GM12878 (cell line): ENCODE results near the gene PRDM2. TPM values are rescaled to one million over a fixed set of nuclear protein-coding genes. Genes with fewer than 3 reads are reported as not detected.

Source experiments
- ATF7 ChIP-seq: fragments of 450-650 bp; IDR thresholded peaks from 2 replicates; pipeline ENCODE4 v1.6.1; 2016; ENCODE audit warnings: low read depth, mild to moderate bottlenecking
- BACH1 ChIP-seq: fragments of 450-650 bp; IDR thresholded peaks from 2 replicates; pipeline ENCODE4 v1.6.1; 2017; ENCODE audit warnings: mild to moderate bottlenecking, borderline replicate concordance
- BCL3 ChIP-seq: IDR thresholded peaks from 2 replicates; pipeline ENCODE4 v1.6.1; 2011; ENCODE audit warnings: borderline replicate concordance, low read depth, mild to moderate bottlenecking, moderate library complexity, low read length; ENCODE audit not compliant: insufficient read depth, poor library complexity, severe bottlenecking
- CUX1 ChIP-seq: IDR thresholded peaks from 2 replicates; pipeline ENCODE4 v1.6.1; 2012; ENCODE audit warnings: improper control_type of control experiment, low read depth, low read length; ENCODE audit not compliant: insufficient replicate concordance
- E2F8 ChIP-seq: fragments of 450-650 bp; IDR thresholded peaks from 2 replicates; pipeline ENCODE4 v1.6.1; 2018; ENCODE audit warnings: mild to moderate bottlenecking, low read depth, moderate library complexity; ENCODE audit not compliant: partially characterized antibody
- EED ChIP-seq: sonication (generic); IDR thresholded peaks from 2 replicates; pipeline ENCODE4 v1.6.1; 2016; ENCODE audit warnings: antibody characterized with exemption, low read depth
- ELK1 ChIP-seq: IDR thresholded peaks from 2 replicates; pipeline ENCODE4 v1.6.1; 2012; ENCODE audit warnings: low read depth, low read length, improper control_type of control experiment
- EP300 ChIP-seq, 2 experiments: fragments of 150-350 bp in 1 of 2; IDR thresholded peaks; 2 replicates each; pipeline ENCODE4 v1.6.1; 2011 to 2012; ENCODE audit warnings: low read depth in 2 of 2, low read length in 2 of 2, borderline replicate concordance in 1 of 2, improper control_type of control experiment in 1 of 2, inconsistent platforms in 1 of 2; ENCODE audit not compliant: control insufficient read depth in 1 of 2
- GABPA ChIP-seq: IDR thresholded peaks from 2 replicates; pipeline ENCODE4 v1.6.1; 2014; ENCODE audit warnings: antibody characterized with exemption, low read depth, mild to moderate bottlenecking, inconsistent platforms
- IKZF1 ChIP-seq: fragments of 450-650 bp; conservative IDR thresholded peaks from 2 replicates; pipeline ENCODE4 v1.6.1; 2017; ENCODE audit warnings: antibody characterized with exemption, mild to moderate bottlenecking
- NBN ChIP-seq: fragments of 450-650 bp; IDR thresholded peaks from 2 replicates; pipeline ENCODE4 v1.6.1; 2016
- NKRF ChIP-seq: fragments of 450-650 bp; conservative IDR thresholded peaks from 2 replicates; pipeline ENCODE4 v1.6.1; 2017; ENCODE audit warnings: mild to moderate bottlenecking, moderate library complexity
- PAX5 ChIP-seq: IDR thresholded peaks from 2 replicates; pipeline ENCODE4 v1.6.1; 2011; ENCODE audit warnings: low read depth, low read length, borderline replicate concordance
- RAD21 ChIP-seq: IDR thresholded peaks from 2 replicates; pipeline ENCODE4 v1.6.1; 2011; ENCODE audit warnings: mild to moderate bottlenecking, low read depth, low read length, moderate library complexity; ENCODE audit not compliant: insufficient read depth
- TARDBP ChIP-seq: IDR thresholded peaks from 2 replicates; pipeline ENCODE4 v1.6.1; 2016; ENCODE audit warnings: borderline replicate concordance
- polyA plus RNA-seq, 11 experiments: library from polyadenylated mRNA; depleted of rRNA in 4 of 11; unstranded in 6 of 11; stranded (reverse) in 5 of 11; fragments of >200 nt; fragmentation: Nextera tagmentation in 4 of 11; fragmentation: Illumina TruSeq in 1 of 11; extraction: Ambion mirVana in 4 of 11; extraction: Trizol in 1 of 11; gene quantifications; 1 replicate in 1 of 11; 2 replicates in 10 of 11; pipeline versions ENCODE4 v1.2.1 to v1.2.3, GENCODE V29; 2011 to 2016; ENCODE audit warnings: inconsistent platforms in 2 of 11, missing spikeins in 2 of 11, low read depth in 1 of 11
- total RNA-seq, 4 experiments: library from RNA; depleted of rRNA in 3 of 4; stranded (reverse); fragments of >200 nt in 3 of 4; fragmentation: Illumina TruSeq in 1 of 4; extraction: Trizol in 1 of 4; gene quantifications; 2 replicates each; pipeline versions ENCODE4 v1.2.1 to v1.2.3, GENCODE V29; 2013 to 2021

Gene PRDM2
- total and polyA plus RNA-seq, 10 of the 15 experiments (the other 5 are each of a cell fraction or from before 2014, with no cell fraction given): 8.4 to 45.1 (median 23.5) TPM

- TF ChIP-seq ELK1: no peak
- no peak for TF ChIP-seq TARDBP
- TF ChIP-seq EED: no peak
- peak; percentile 74 for TF ChIP-seq IKZF1
- TF ChIP-seq NKRF: peak; percentile 91
- TF ChIP-seq BCL3: no peak
- TF ChIP-seq PAX5: no peak
- TF ChIP-seq BACH1: peak; percentile 69
- TF ChIP-seq EP300 (IDR thresholded peaks at IDR 0.05; ENCODE audit: borderline replicate concordance in 1 of 2, control insufficient read depth in 1 of 2, low read depth in 2 of 2, low read length in 2 of 2): no peak
- TF ChIP-seq RAD21: no peak
- no peak for TF ChIP-seq ATF7
- no peak for TF ChIP-seq NBN
- TF ChIP-seq GABPA: no peak
- TF ChIP-seq CUX1: no peak
- no peak for TF ChIP-seq E2F8
Observed at GRCh38 chr1:13748610-13749505, 48.9 kb downstream of the PRDM2 start (continued).
